GM19193 (cell line): ENCODE measurements around the gene DNAJC8.
A peak's percentile ranks its signal among the peaks of the same experiment; 100 is the strongest.

Experiments used
- POLR2A ChIP-seq: IDR thresholded peaks from 4 replicates; pipeline ENCODE4 v1.6.1; 2011; ENCODE audit not compliant: insufficient read depth, insufficient read length; ENCODE audit errors: extremely low read depth

DNAJC8 gene

DNA sequence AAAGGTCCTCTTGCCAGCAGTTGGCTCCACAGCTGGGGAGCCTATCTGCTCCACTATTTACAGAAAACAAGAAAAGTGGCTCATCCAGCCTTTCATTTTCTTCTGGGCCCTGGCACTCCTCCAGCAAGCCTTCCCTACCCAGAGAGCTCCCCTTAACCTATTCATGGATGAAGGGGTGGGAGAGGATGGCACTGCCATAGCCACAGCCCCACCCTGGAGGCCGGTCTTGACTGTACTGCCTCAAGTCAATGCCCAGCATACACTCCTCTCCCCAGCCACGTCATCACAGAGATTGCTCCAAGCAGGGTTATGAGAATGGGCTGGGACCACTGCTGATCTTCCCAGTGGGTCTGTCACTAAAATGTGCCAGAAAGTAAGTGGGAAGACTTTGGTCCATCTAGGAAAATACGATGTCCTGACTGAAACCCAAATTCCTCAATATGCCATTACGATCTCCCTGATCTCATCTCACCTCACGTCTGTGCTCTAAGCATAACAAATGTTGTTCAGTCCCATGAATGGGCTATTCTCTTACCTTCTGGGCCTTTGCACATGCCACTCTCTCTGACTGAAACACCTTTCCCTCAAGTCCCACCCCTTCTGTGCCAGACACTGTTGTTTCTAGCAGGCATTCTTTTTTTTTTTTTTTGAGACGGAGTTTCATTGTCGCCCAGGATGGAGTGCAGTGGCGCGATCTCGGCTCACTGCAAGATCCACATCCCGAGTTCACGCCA lies 35.0 kb downstream of the DNAJC8 start:
- no peak for TF ChIP-seq POLR2A

DNA sequence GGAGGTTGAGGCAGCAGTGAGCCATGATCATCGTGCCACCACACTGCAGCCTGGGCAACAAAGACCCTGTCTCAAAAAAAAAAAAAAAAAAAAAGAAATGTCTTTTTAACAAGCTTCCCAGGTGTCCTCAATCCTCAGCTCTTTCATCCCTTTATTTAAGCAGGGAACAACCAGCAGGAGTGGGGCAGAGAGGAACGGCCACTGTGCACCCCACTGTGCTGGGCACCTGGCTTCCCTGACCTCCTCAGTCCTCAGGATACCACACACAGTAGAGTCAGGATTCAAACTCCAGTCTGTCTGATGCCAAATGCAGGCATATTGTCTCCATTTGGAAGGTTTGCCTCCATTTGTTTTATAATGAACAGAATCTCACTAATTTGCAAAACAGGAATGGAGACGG lies 36.5 kb downstream of the DNAJC8 start:
- no peak for TF ChIP-seq POLR2A

DNA sequence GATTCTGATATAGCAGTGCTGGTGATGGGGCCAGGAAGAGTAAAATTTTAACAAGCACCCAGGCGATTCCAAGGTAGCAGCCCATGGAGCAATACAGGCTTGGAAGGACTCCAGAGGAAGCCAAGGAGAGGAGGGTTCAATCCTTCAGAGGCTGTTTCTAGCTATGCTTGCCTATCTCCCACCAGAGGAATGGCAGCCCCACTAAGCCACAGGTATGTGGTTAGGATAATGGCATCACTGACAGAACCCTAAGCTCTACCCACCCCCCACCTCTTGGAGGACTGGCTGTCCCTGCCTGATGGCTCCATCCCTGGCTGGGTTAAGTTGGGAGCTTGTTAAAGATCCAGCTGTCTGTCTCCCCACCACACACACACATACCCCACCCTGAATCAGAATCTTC lies 37.0 kb downstream of the DNAJC8 start:
- TF ChIP-seq POLR2A, result no peak

DNA sequence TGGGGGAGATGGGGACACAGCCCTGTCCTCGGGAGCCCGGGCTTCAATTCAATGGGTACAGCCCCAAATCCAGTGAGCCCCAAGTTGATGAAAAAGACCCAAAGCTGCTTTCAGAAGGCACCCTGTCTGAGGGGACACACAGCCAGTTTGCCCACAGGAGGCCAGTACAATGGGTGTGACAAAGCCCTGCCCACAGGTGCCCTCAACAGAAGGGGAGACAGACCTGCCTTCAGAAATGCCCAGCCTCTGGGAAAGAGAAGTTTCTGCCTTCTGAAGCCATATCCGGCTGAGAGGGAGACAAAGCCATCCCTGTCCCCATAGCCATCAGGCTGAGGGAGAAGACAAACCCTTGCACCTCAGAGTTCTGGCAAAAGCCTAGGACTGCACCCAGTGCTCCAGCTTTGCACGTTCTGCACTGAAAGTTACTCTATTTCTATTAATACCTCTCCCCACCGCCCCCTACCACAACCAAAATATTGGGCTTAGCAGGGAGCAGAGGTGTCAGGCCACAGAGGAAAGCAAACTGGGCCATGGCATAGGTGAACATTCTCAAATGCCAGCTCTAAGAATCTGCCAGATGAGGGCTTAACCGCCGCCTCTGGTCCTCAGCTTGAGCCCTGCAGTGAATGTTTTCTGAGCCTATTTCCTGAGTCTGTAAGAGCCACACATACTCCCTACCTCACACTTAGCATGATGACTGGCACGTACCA lies 38.3 kb downstream of the DNAJC8 start:
- no peak for TF ChIP-seq POLR2A

DNA sequence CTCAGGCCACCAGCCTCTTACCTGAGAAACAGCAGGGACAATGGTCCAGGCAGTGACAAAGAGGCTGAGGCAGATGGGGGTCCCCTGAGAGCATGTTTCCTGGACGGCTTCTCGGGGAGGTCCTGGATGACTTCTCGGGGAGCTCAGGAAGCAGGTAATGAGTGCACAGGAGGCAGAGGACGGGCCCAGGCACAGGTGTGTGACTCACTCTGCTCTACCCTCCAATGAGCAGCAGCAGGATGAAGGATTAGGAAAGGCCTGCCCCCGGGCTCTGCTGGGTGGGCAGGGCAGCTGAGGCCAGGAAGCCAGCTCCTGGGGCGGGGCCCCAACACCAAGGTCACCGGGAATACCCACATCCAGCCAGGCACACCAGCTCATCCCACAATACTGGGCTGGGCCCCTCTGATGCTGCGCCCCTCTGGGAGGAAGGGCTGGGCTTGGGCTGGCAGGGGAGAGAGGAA lies 39.1 kb downstream of the DNAJC8 start:
- no peak for TF ChIP-seq POLR2A

DNA sequence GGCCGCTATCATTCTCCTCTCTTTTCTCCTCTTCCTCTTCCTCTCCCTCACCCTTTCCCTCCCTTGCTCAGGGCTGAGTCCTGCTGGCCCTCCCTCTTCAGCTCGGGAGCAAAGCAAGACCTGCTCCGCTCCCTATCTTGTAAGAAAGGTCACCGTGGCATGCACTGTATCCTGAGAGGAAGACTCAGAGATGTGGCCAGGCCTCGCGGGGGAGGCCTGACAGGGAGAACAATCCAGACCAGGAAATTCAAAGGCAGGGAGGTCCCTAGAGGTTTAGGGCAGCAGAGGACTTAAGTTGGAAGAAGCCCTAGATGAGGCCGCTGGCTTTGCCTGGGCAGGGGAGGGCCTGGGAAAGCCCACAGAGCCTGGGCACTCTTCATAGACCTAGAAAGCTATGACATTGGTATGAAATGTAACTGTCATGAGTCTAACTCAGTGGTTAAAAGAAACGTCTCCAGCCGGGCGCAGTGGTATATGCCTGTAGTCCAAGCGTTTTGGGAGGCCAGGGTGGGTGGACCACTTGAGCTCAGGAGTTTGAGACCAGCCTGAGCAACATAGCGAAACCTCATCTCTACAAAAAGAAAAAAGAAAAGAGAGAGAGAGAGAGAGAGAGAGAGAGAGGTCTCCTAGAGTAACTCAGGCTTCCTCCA lies 41.7 kb downstream of the DNAJC8 start:
- no peak for TF ChIP-seq POLR2A

DNA sequence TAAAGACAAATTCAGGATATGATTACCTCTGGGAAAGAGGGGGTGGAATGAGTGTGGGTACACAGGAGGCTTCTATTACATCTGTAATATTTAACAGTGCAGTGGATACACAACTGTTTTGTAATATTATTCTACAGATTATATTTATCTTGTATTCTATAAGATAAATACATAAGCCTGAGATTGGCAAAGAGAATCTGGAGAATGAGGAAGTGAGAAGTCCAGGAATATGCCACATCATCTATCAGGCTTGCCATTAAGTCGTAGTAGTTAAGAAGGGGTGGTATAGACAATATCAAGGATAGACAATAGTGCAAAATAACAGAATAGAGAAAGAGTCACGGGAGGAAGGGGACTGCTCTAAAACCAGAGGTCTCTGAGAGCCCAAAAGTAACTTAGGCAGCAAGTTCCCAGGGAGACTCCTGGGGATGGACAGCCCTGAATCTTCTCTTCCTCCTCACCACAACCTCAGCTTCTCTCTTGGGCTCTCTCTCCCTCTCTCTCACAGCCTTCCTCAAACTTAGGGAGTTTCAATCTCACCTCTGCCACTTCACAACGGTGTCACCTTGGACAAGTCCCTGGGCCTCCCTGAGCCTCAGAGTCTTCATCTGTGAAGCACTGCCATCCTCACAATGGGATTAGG lies 42.4 kb downstream of the DNAJC8 start:
- no peak for TF ChIP-seq POLR2A

DNA sequence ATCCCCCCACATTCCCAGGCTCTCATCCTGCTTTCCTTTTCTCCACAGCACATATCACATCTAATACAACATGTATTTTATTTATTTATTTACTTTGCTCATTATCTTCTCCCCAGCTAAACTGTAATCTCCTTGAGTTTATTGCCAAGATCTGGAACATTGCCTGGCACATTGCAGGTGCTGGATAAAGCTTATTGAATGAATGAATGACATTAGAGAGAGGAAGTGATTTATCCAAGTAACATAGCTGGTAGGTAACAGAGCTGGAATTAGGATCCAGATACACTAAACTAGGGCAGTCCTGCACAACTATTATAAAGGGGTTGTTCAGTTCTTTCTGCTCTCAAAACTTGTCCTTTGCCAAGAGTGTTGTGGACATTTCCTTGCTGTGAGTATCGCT lies 47.8 kb downstream of the DNAJC8 start:
- no peak for TF ChIP-seq POLR2A

DNA sequence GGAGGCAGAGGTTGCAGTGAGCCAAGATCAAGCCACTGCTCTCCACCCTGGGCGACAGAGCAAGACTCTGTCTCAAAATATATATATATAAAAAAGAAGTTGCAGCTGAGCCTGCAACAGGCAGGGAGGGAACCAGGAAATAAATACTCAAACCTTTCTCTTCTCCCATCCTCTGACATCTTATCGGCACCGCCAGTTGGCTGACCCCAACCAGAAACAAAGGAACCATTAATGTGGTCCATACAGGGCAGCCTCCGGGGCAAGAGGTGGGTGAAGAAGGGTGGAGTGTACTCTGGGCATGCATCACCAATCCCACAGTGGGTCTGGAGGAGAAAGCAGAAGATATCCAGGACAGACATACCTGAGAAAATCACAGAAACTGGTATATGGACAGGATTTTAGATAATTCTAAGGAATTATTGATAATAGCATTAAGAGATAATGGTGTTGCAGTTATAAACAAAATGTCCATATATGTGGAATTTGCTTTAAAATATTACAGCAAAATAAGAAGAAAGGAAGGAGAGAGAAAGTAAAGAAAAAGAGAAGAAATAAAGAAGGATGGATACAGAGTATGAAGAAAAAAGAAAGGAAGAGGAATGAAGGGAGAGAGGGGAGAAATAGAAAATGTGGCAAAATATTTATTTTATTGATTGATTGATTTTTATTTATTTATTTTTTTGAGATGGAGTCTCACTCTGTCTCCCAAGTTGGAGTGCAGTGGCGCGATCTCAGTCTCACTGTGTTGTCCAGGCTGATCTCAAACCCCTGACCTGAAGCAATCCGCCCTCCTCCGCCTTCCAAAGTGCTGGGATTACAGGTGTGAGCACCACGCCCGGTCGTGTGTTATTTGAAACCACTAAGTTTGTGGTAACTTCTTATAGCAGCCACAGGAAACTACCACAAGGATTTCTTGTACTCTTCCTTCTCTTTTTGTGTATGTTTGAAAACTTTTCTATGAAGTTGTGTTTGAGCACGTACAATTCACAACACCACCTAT lies 52.2 kb downstream of the DNAJC8 start:
- TF ChIP-seq POLR2A, result no peak

DNA sequence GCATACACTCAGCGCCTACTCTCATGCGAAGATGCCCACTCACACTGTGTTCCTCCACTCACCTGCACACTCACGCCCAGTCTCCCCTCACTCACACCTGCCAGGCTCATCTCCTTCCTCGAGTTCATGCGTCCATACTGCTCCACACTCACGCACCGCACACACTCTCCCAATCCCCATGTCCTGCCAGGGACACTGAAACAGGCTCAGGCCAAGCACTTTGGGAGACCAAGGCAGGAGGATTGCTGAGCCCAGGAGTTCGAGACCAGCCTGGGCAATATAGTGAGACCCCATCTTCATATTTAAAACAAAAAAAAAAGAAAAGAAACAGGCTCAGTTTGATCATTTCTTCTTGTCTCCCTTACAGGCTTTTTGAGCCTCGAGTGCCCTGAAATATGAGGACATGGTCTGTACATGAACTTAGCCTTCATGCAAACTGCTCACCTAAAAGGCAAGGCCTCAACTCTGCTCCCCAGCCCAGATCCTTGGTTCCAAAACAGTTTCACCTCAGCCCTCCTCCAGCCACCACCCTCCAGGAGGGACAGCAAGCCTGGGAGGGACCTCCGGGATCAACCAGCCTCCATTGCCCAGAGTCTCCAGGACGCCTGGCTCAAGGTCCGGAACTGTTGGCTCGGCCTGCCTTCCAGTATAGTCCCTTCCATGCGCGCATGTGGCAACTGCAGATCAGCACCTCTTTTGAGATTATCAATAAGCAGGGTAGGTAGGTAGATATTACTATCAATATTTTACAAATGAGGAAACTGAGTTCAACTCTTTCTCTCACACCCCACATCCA lies 53.9 kb downstream of the DNAJC8 start:
- no peak for TF ChIP-seq POLR2A

DNA sequence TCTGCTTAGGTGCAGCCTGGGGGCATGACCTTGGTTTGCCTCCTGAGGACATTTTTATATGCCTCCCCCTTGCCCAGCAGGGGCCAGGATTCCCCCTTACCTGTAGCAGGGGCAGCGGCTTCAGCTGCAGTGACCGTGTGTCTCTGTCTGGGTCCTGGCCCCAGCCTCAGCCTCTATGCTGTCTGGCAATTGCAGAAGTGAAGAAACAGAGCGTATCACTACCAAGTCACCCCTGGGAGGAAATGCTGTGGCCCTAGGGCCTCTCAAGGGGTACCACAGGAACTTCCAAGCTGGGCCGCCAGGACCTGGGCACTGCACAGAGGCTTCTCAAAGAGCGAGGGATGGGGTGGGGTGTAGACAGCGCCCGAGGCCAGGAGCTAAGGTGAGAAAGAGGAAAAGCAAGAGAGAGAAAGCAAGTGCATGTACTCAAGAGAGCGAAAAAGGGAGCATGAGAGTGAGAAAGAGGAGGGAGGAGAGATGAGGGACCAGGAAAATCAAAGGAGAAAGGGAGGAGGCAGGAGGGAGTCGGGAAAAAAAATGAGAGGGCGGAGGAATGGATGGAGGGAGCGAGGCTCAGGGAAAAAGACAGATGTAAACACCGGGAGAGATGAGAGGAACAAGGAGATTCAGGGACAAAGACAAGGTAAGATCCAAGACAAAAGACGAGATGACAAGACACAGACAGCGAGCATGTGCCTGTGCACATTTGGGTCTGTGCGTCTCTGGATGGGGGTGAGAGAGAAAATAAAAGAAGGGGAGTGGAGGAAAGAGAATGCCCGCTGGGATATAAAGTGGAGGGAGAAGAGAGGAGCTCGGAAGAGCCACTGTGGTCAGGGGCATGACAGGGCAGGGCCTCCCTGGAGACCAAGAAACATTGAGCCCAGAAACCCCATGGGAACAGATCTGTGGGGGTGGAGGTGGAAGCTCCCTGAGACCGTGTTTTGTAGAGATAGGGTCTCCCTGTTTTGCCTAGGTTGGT lies 56.0 kb downstream of the DNAJC8 start, which contains the start of gene PTAFR:
TSS of gene PTAFR (minus strand) at position 199 of the 979 bp plus-strand sequence. CDS start 25,669 bp downstream, outside the sequence.
- peak; percentile 47 for TF ChIP-seq POLR2A

DNA sequence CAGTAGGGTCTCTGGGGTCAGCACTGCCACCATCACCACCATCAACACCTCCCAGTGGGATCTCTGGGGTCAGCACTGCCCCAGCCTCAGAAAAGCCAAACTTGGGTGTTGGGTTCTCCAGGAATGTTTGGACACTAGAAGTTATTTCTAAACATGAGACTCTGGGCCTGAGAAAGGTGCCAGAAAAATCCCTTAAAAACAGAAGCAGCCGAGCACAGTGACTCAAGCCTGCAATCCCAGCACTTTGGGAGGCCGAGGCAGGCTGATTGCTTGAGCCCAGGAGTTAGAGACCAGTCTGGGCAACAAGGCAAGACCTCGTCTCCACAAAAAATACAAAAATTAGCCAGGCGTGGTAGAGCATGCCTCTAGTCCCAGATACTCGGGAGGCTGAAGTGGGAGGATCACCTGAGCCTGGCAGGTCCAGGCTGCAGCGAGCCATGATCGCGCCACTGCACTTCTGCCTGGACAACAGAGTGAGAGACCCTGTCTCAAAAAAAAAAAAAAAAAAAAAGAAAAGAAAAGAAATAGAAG lies 56.8 kb downstream of the DNAJC8 start:
- no peak for TF ChIP-seq POLR2A
